ENCODE measurements around the gene TPK1.
"Not testable (repeated sequence)": the region's sequence is repeated elsewhere in the genome, so short reads cannot be mapped to it uniquely, and the experiment has no call there.

The TPK1 gene

DNA sequence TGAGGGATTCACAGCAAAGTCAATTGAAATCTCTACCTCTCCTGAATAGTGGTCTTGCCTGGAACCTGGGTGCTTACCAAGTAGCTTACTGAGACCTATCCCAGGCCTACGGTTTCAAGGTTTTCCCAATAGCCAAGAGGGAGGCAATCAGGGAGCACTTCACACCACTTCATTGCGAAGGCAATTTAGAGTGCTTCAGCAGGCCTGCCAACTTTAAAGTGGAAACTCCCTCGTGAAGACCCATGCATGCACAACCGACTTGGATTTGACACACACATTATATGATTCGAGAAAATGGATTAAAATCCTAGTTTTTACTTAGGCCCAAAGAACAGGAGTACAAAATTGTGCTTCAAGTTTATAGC, 380.8 kb downstream of the TPK1 start:
- no peak for DNase-seq

DNA sequence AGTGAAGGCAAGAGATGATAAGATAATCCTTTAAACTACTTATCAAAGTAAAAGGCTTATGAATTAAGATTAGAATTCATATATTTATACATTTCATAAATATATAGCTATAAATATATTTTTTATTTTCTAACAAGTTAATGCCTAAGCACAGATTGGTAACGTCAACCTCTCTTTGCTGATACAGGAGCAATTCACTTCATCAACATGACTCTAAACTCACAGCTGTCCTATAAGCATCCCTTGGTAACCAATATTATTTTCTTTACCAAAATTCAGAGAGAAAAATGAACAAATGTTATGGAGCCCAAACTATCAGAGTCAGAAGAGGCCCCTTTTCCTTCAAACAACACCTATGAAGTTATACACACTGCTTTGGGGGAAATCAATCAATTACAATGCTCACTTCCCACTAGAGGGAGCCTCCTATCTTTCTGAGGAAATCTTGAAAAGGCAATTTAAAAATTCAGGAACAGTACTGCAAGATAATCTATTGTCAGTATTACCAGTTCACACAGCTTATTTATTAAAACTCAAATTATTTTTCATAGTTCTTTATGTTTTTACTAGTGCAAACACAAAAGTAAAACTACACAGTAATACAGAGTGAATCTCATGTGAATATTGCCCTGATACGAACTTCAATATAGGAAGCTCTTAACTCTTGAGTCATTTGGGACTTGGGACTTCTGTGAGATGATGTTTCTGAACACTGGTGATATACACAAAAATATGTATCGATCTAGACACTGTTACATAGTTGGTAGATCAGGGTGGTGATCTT, 381.4 kb downstream of the TPK1 start:
- no peak for DNase-seq

DNA sequence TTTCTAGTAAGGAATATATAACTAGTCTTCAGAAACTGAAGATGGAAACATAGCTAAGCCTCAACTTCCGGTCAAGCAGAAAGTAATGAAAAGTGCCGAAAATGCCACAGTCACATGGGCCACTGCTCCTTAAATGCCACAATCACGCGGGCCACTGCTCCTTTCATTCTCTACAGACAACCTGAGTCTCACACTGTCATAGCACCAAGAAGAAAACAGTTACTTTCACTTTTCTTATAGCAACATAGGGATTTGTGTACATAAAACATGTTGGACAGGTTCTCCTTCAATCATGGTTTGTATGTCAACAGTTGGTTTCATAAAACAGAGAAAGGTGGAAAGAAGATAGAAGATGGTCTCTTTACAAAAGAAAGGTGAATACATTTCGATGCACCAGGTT, 383.8 kb downstream of the TPK1 start:
- DNase-seq, result no peak

DNA sequence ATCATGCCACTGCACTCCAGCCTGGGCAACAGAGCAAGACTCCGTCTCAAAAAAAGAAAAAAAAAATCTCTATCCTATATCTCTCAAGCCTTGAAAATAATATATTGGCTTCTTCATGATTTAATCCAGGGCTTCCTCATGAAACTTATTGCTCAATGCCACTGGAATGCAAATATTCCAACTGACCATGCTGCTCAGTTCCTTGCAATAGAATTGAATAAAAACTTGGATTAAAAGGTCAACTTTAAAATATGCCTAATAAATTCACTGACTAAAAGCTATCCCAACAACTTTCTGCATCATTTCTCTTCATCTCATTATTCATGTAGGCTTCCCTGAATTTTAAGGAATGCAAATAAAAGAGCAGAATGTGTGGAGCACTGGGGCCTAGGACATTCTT, 390.3 kb downstream of the TPK1 start:
- DNase-seq, result no peak

DNA sequence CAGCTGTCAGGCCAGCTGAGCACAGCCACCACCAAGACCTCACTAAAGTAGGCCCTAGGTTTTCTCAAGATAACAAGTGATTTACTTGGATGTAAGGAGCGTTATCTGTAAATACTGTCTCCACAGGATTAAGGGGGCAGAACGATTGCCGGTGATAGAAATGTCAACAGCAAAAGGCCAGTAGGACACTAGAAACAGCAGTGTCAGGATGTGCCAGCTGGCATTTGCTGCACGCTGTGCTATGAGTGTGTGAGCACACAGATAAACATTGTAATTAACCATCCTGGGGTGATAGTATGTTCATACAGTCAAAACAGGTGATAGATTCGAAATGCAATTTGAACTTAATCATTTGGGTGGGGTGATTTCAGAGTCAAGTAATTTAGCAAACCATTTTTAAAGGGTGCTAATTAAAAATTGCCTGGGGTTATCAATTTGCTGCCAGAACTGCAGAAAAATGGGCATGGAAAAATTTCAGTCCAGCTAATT, 396.1 kb downstream of the TPK1 start:
- DNase-seq, result peak; percentile 75

DNA sequence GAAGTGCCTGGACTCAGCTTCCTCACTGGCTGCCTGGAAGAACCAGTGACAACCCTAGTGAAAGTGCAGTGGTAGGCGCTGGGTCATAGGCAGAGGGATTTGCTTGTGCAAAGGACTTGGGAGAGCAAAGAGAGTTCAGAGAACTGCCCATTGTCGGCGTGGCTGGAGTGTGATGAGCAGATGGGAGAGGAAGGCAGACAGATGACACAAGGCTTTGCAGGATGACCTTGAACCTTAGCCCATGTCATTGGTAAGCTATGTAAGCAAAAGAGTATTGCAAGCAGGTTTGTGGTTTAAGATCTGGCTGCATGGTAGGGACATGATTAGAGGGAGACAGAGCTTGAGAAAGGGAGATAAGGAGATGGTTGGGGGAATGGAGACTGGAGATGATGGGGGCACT, 397.1 kb downstream of the TPK1 start:
- no peak for DNase-seq

DNA sequence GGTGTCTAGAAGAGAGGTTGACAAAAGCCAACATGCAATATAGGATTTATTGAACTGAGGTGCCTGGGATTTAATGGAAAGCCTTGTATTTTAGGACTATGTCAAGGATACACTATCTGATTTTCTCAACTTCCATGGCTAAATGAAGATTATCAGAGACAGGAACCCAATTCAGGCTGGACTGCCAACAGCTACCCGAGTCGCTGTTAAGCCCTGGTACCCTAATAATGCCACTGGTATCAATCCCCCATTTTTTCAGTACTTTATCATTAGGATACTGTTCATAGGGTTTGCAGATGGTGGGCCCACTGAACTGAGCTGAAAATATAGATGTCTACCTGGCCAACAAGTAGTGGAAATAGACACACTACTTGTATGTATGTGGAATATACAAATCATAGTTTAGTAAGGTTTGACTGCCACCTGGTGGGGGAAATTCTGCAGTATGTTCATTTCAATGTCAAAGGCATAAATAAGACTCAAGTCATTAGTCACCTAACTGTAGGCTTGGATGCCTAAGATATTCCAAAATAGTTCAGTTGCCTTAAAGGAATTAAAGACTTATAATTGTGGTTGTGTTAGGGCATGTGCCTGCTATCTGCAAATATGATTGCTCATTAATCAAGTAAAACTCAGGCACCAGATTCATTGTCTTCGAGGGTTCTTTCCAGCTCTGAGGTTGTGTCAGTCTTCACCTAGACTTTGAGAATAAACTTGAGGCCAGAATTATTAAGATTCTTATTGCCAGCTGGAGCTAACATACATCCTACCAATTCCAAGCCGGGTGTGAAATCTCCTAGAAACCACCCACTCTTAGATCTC, 398.3 kb downstream of the TPK1 start:
- DNase-seq, result no peak

DNA sequence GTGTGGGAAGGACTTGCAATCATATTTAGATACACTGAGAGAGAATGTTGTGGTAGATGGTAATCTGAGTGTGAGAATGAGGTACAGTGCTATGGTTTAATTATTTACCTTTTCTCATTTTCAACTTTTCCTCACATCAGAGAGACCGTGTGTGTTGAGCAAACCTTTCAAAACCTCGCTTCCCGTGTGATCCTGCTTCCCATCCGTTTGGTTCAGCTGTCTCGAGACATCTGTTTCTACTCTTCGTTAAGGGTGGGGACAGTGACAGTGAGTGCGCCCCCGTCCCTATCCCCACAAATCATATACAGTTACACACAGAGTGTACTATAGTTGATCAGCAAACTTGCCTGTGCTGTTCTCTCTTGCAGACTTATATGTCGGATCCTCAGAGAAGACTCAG, 399.4 kb downstream of the TPK1 start:
- DNase-seq, result no peak

DNA sequence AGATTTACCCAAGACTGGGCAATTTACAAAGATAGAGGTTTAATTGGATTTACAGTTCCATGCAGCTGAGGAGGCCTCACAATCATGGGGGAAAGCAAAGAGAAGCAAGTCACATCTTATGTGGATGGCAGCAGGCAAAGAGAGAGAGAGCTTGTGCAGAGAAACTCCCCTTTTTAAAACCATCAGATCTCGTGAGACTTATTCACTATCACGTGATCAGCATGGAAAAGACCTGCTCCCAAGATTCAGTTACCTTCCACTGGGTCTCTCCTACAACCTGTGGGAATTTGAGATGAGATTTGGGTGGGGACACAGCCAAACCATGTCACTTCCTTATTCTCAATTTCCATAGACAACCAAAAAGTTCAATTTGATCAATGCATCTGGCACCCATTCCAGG, 407.4 kb downstream of the TPK1 start:
- DNase-seq, result no peak

DNA sequence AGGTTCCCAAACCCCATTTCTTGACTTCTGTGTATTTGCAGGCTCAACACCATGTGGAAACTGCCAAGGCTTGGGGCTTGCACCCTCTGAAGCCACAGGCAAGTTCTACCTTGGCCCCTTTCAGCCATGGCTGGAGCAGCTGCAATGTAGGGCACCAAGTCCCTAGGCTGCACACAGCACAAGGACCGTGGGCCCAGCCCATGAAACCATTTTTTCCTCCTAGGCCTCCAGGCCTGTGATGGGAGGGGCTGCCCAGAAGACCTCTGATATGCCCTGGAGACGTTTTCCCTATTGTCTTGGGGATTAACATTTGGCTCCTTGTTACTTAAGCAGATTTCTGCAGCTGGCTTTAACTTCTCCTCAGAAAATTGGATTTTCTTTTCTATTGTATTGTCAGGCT, 408.3 kb downstream of the TPK1 start:
- not testable (repeated sequence) for DNase-seq

DNA sequence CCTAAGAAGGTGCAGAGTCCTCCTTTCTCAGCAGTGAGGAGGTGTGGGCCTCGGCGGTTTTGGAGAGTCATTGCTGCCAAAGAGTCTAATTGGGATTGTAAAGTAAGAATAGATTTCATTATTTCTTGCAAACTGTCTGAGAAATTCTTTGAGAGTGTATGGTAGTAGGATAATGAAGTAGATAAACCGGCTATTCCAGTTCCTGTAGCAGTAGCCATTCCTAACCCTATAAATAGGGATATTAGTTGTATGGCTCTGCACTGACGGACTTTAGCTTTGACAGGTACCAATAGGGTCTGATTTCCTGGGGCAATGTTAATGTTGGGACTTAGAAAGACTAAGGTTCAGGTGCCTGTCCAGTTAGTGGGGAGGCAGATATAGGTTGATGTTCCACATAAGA, 416.9 kb downstream of the TPK1 start:
- DNase-seq, result not testable (repeated sequence)

DNA sequence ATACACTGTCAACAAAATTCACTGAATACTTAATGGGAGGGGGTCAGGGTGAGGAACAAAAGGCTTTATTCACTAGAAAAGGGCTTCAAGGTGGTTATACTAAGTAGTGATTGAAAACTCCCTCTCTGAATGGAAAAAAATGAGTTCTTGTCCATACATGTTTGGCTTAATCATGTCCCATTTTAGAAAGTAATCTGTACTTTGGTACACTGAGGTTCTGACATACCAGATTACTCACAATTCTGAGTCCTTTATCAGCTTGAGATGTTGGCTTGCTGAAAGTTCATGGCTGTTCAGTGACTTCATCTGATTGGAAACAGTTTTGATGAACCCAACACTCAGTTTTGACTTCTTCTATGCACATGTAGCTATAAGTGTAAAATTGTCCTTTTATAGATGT, 419.5 kb downstream of the TPK1 start:
- no peak for DNase-seq

DNA sequence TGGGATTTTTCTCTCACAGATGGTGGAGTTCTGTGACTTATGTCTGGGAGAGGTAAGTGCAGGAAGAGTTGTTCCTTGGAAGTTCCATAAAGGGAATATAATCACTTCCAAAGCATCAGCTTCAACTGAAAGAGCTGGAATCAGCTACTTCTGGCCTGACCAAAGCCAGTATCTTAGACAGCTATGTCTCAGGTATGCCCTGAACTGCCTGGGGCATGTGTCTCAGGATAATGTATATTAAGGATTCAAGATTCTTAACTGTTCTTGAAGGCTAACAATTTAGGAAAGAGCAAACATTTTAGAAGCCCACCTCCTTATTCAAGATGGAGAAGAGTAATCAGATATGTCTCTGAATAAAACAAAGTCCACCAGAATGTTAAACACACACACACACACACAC, 420.0 kb downstream of the TPK1 start:
- no peak for DNase-seq

DNA sequence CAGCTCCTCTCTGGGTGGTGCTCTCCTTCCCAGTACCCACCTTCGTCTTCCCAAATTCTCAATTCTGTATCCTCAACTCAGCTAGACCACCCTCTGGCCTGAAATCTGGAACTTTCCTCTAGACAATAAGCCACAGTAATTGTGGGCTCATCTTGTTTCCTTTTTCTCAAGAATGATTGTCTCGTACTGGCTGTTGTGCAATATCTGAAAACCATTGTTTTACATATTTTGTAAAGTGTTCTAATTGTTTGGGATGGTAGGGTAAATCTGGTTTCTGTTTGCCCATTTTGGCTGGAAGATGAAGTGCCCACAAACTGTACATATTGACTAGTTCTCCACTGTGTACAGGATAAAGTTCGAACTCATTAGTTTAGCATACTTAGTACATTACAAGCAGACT, 421.0 kb downstream of the TPK1 start:
- DNase-seq, result no peak

DNA sequence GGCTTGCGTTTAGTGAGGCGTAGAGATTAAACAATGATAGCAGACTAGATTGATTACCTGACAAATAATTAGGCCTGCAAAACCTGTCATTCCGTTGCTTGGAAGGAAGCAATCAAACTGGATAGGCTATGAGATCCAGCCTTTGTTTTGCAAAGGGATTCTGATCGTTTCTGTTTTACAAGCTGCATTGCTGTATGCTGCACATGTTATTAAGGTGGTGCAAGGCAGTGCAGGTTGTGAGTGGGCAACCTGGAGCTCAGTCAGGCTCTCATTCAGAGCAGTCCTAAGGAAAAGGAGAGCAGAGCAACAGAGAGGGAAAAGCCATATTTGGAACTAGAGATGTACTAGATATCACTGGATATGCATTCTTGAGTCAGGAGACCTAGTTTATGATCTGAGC, 425.4 kb downstream of the TPK1 start:
- no peak for DNase-seq

DNA sequence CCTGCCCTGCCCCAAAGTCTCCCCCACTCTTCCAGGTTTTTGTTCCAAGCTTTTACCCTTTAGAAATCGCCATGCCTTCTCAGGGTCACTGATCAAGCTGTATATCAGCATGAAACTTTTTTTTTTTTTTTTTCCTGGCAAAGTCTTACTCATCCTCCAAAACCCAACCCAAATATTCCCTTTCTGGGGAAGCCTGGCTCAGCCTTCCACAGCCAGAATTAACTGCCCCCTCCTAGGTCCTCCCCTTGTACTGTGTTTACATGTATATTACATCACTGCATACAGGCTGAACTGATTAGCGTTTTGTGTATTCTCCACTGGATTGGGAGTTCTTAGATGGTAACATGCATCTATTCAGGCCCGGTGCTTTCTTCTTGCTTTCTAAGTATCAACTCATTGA, 427.7 kb downstream of the TPK1 start:
- DNase-seq, result no peak

DNA sequence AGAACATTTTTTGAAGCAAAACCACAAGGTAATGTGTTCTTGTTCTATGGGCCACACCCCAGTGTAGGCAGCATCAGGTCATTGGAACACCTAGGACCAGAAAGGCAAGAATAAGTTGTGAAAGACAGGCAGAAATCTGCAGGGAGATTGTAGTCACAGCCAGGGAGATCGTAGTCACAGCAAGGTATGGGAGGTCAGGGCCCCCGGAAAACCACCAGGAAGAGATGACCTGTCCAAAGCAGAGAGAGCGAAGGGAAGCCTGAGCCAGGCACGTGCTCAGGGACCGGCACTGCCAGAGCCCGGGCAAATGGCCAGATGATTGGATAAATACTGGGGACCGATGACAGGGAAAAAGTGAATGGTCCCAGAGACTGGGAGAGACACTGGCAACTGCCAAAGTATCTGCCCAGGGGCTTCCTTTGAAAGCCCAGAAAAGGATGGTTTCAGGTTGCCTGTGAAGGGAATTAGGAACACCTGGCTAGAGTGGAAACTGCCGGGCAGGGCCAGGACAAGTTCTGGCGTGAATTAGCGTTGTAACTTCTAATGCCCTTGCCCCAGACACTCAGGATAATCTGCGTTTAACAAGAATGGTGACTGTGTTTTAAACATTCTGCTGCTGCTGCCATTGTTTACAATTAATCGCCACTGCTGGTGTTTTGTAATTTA, 428.5 kb downstream of the TPK1 start:
- no peak for DNase-seq

DNA sequence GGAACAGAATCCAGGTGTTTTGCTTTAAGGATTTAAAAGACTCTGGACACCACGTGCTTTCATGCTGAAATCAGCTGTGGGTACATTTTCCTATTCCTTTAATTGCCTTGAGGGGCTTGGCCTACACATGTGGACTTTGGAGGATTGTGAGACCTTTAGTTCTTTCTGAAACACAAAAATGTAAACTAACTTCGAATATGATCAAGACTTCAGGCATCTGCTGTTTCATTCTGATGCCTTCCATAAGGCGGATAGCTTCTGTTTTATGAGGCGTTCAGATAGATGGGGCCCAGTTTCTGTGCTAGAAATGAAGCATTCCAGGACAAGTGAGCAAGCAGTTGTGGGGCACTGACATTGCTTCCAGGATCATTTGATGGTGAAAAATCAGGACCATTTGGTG, 430.9 kb downstream of the TPK1 start:
- DNase-seq, result no peak

DNA sequence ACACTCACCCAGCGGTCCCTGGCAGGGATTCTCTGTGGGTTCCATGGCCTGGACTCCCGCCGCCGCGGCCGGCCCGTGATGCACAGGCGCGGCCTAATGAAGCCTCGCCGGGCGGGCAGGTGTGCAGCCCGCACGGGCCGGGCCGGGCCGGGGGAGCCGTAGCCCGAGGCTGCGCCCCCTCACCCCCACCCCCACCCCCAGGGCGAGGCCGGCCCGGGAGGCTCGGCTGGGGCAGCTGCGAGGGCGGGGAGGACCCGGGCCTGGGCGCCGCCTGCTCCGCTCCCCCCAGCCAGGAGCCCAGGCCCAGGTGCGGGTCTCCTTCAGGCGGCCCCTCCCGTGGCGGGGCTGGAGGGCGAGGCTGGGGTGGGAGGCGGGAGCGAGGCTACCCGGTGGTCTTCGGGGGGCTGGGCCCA, 432.2 kb downstream of the TPK1 start, which contains the start of gene NOBOX:
NOBOX (minus strand) TSS at position 45 of the 413 bp plus-strand sequence.
- no peak for DNase-seq

DNA sequence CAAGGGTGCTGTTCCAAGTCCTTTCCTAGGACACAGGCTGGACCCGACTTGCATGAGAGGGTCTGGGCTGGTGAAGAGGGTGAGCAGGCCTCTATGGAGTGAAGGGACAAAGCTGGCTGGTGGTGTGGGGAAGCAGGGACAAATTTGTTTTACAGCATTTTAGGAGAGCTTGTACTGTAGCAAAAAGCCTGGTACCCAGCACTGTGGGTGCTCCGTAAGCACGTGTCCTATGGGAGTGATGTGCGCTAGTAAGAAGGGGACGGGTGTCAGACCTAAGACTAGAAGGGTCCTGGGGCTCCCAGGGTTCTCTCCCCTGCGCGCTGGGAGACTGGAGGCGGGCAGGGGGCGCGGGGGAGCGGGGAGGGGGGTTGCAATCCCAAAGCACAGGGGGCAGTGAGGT, 432.8 kb downstream of the TPK1 start:
- no peak for DNase-seq

Data from NCI-H2081 treated with DMSO at 0.1 percent for 48 hours (cell line).